IMR-90 (cell line): ENCODE data around the gene ZNF559. TPM values are rescaled to one million over a fixed set of nuclear protein-coding genes. Genes with fewer than 3 reads are reported as not detected.

Source experiments
- ATAC-seq: fragments of 200-7000 bp; cut with Tn5 transposase; 2 replicates; pipeline ENCODE4 v1.9.1; 2020; ENCODE audit warnings: low read depth, mild to moderate bottlenecking, moderate library complexity
- BruUV-seq: library from RNA; stranded (reverse); fragments of 400-500 nt; replicated peaks from 2 replicates; lab custom pipeline; 2021; lab: Mats Ljungman, UMichigan
- CTCF ChIA-PET: fragments of 300-600 bp; formaldehyde crosslinking; extraction: SDS; loops from one replicate; lab custom pipeline; 2021; ENCODE audit warnings: antibody characterized with exemption; lab: Yijun Ruan, JAX
- POLR2A ChIA-PET: fragments of 300-600 bp; sonication (Branson Sonifier 250); formaldehyde crosslinking; loops from one replicate; lab custom pipeline; 2022; ENCODE audit warnings: antibody characterized with exemption; ENCODE audit not compliant: unreplicated experiment; lab: Charles Lee
- DNase-seq: peaks from one replicate; pipeline ENCODE4 v3.0.0; 2013
- H2AFZ ChIP-seq: replicated peaks from 2 replicates; pipeline ENCODE3; 2013; ENCODE audit warnings: low read length, mild to moderate bottlenecking; ENCODE audit not compliant: poor library complexity
- H2AK5ac ChIP-seq: 2 replicates; pipeline ENCODE4 v1.6.1; 2013; ENCODE audit warnings: low read depth, low read length, inconsistent platforms
- H2AK9ac ChIP-seq: replicated peaks from 2 replicates; pipeline ENCODE3; 2013; ENCODE audit warnings: mild to moderate bottlenecking, low read depth, low read length, moderate library complexity; ENCODE audit not compliant: poor library complexity
- H2BK120ac ChIP-seq: 2 replicates; pipeline ENCODE4 v1.6.1; 2013; ENCODE audit warnings: low read depth, low read length, inconsistent platforms
- H2BK15ac ChIP-seq: 3 replicates; pipeline ENCODE4 v1.6.1; 2013; ENCODE audit warnings: low read depth, low read length, inconsistent platforms
- H2BK20ac ChIP-seq: 2 replicates; pipeline ENCODE4 v1.6.1; 2013; ENCODE audit warnings: low read depth, mild to moderate bottlenecking, inconsistent platforms, low read length, moderate library complexity
- H2BK5ac ChIP-seq: 2 replicates; pipeline ENCODE4 v1.6.1; 2013; ENCODE audit warnings: mild to moderate bottlenecking, low read depth, low read length, inconsistent platforms; ENCODE audit not compliant: poor library complexity, severe bottlenecking
- H3K14ac ChIP-seq: replicated peaks from 2 replicates; pipeline ENCODE4 v1.6.1; 2013; ENCODE audit warnings: low read depth, low read length, inconsistent platforms
- H3K18ac ChIP-seq: 2 replicates; pipeline ENCODE4 v1.6.1; 2013; ENCODE audit warnings: low read depth, low read length, control low read depth
- H3K23ac ChIP-seq: 2 replicates; pipeline ENCODE4 v1.6.1; 2013; ENCODE audit warnings: low read depth, low read length, inconsistent platforms
- H3K27ac ChIP-seq: 2 replicates; pipeline ENCODE4 v1.5.1; 2013; ENCODE audit warnings: mild to moderate bottlenecking, control low read depth, low read length; ENCODE audit not compliant: insufficient read depth
- H3K27me3 ChIP-seq: 2 replicates; pipeline ENCODE4 v1.6.1; 2013; ENCODE audit warnings: low read length; ENCODE audit not compliant: control insufficient read depth, insufficient read depth
- H3K36me3 ChIP-seq: 2 replicates; pipeline ENCODE4 v1.6.1; 2013; ENCODE audit warnings: low read length, mixed read lengths; ENCODE audit not compliant: control insufficient read depth, insufficient read depth
- H3K4ac ChIP-seq: 2 replicates; pipeline ENCODE4 v1.6.1; 2013; ENCODE audit warnings: low read depth, low read length, inconsistent platforms
- H3K4me1 ChIP-seq: 2 replicates; pipeline ENCODE4 v1.6.1; 2013; ENCODE audit warnings: low read length, mixed read lengths; ENCODE audit not compliant: control insufficient read depth, insufficient read depth
- H3K4me2 ChIP-seq: 2 replicates; pipeline ENCODE4 v1.6.1; 2013; ENCODE audit warnings: low read depth, mild to moderate bottlenecking, control low read depth, low read length, moderate library complexity
- H3K4me3 ChIP-seq: 2 replicates; pipeline ENCODE4 v1.5.1; 2013; ENCODE audit warnings: low read depth, mild to moderate bottlenecking, control low read depth, low read length, moderate library complexity; ENCODE audit not compliant: insufficient read depth
- H3K56ac ChIP-seq: 2 replicates; pipeline ENCODE4 v1.6.1; 2013; ENCODE audit warnings: low read length, inconsistent platforms; ENCODE audit not compliant: insufficient read depth; ENCODE audit errors: extremely low read depth
- H3K79me1 ChIP-seq, 2 experiments: 2 replicates each; pipeline ENCODE4 v1.6.1; 2013; ENCODE audit warnings: low read length in 2 of 2, inconsistent platforms in 1 of 2, low read depth in 1 of 2
- H3K9ac ChIP-seq: 2 replicates; pipeline ENCODE4 v1.6.1; 2013; ENCODE audit warnings: low read depth, low read length, control low read depth
- H3K9me1 ChIP-seq: 2 replicates; pipeline ENCODE4 v1.6.1; 2013; ENCODE audit warnings: low read length, inconsistent platforms; ENCODE audit not compliant: insufficient read depth
- H3K9me3 ChIP-seq: 2 replicates; pipeline ENCODE4 v1.6.1; 2013; ENCODE audit warnings: low read length; ENCODE audit not compliant: control insufficient read depth, insufficient read depth
- H4K20me1 ChIP-seq: 2 replicates; pipeline ENCODE4 v1.6.1; 2013; ENCODE audit warnings: low read length, inconsistent platforms; ENCODE audit not compliant: insufficient read depth
- H4K5ac ChIP-seq: 2 replicates; pipeline ENCODE4 v1.6.1; 2013; ENCODE audit warnings: mild to moderate bottlenecking, low read depth, low read length, control low read depth
- H4K8ac ChIP-seq, 2 experiments: 2 replicates each; pipeline ENCODE4 v1.6.1; 2013; ENCODE audit warnings: low read depth in 2 of 2, low read length in 2 of 2, control low read depth in 1 of 2, inconsistent platforms in 1 of 2
- H4K91ac ChIP-seq: 2 replicates; pipeline ENCODE4 v1.6.1; 2013; ENCODE audit warnings: low read depth, low read length, inconsistent platforms; ENCODE audit not compliant: insufficient read depth
- BHLHE40 ChIP-seq: fragments of 150-350 bp; IDR thresholded peaks from 2 replicates; pipeline ENCODE4 v1.6.1; 2016; ENCODE audit warnings: mild to moderate bottlenecking, low read depth, low read length
- ELK1 ChIP-seq: fragments of 150-350 bp; IDR thresholded peaks from 2 replicates; pipeline ENCODE4 v1.6.1; 2016; ENCODE audit warnings: low read depth, mild to moderate bottlenecking, low read length, moderate library complexity, borderline replicate concordance
- FOS ChIP-seq: fragments of 150-350 bp; IDR thresholded peaks from 2 replicates; pipeline ENCODE4 v1.6.1; 2016; ENCODE audit warnings: low read depth, low read length
- MAFK ChIP-seq: IDR thresholded peaks from 2 replicates; pipeline ENCODE4 v1.6.1; 2012; ENCODE audit warnings: low read depth, low read length, improper control_type of control experiment
- NFE2L2 ChIP-seq: fragments of 150-350 bp; IDR thresholded peaks from 2 replicates; pipeline ENCODE4 v1.6.1; 2016; ENCODE audit warnings: low read depth, mild to moderate bottlenecking, low read length
- RAD21 ChIP-seq: IDR thresholded peaks from 2 replicates; pipeline ENCODE4 v1.6.1; 2012; ENCODE audit warnings: low read length, improper control_type of control experiment
- RFX5 ChIP-seq: IDR thresholded peaks from 2 replicates; pipeline ENCODE4 v1.8.0; 2012; ENCODE audit warnings: low read depth, mild to moderate bottlenecking, low read length, moderate library complexity
- WGBS, 2 experiments: methylation state at CpG; one replicate each; pipeline versions ENCODE4 v1.1.5 to v1.1.7; 2013; ENCODE audit warnings: missing lambda C conversion rate in 2 of 2; ENCODE audit not compliant: insufficient read length in 1 of 2; ENCODE audit errors: extremely low coverage in 2 of 2; 5-methylcytosine and 5-hydroxymethylcytosine counted together
- dilution Hi-C: fragments of 300-500 bp; cut with HindIII; formaldehyde crosslinking; loops from one replicate; pipeline ENCODE4 v1.14.3; 2018; ENCODE audit warnings: low sequenced_read_pairs; ENCODE audit not compliant: unreplicated experiment
- in situ Hi-C: fragments of 300-500 bp; cut with MboI; formaldehyde crosslinking; loops from 3 replicates; pipeline ENCODE4 v1.14.3; 2019; ENCODE audit warnings: low sequenced_read_pairs, inconsistent platforms, mixed read lengths
- intact Hi-C: fragments of 100-400 bp; cut with micrococcal nuclease; formaldehyde crosslinking; loops from 2 replicates; pipeline ENCODE4 v1.10.0; 2022
- polyA plus RNA-seq, 3 experiments: library from polyadenylated mRNA; depleted of rRNA; stranded (reverse); fragments of >200 nt; gene quantifications; 2 replicates each; pipeline ENCODE4 v1.2.3, GENCODE V29; 2012; ENCODE audit warnings: low replicate concordance in 1 of 3
- total RNA-seq: library from RNA; depleted of rRNA; stranded (reverse); fragments of >200 nt; gene quantifications from 2 replicates; pipeline ENCODE4 v1.2.3, GENCODE V29; 2012

Gene ZNF559
- total and polyA plus RNA-seq, 2 of the 4 experiments (the other 2 are of a cell fraction), result 8.8 to 9.9 TPM

DNA sequence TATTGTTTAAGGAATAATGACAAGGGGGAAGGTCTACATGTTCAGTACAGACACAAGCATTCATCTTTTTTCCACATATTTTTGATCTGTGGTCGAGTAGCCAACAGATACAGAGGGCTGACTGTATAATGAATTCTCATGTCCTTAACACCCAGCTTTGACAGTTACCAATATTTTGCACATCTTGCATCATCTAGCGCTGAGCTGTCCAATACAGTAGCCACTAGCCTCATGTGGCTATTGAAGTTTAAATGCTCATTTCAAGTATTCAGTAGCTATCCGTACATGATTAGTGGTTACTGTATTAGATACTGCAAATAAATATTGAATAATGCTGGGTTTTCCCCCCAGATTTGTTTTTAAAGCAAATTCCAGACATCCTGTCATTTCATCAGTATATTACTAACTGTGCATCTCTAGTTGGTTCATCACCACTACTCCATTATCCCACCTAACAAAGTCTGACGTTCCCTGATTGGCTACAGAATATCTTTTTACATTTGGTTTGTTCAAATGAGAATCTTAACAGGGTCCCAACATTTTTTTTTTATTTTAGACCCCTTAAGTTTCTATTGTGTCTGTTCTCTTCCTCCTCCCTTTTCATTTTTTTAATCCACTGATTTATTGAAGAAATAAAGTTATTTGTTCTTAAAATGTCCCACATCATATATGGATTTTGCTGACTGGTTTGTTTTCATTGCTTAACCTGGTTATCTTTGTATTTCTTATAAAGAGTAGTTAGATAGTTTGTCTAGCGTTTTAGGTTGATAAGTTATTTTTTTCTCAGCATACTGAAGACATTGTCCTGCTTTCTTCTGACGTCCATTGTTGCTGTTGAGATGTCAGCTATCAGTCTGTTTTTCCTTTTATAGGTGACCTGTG lies 47.0 kb downstream of the ZNF559 start:
- Histone ChIP-seq H3K36me3 (peaks cover 2% of the 10 kb centered on the region), H4K8ac (no peak overlapping the region), H3K4me2 (no peak overlapping the region), H3K9me3 (peaks cover 31% of the 10 kb centered on the region), H3K4ac (no peak overlapping the region), H3K27ac (no peak overlapping the region), H3K56ac (no peak overlapping the region), H3K27me3 (no peaks in the 10 kb centered on the region), H3K9ac (no peak overlapping the region), H2AK5ac (no peak overlapping the region), H2BK120ac (no peak overlapping the region), H4K20me1 (no peaks in the 10 kb centered on the region), H3K4me1 (no peaks in the 10 kb centered on the region), H3K14ac (no peak overlapping the region), H4K5ac (no peak overlapping the region), H2BK15ac (no peak overlapping the region), H2BK5ac (no peak overlapping the region), H4K91ac (no peak overlapping the region), H3K9me1 (no peaks in the 10 kb centered on the region), H2AFZ (no peak overlapping the region), H3K79me1 (no peaks in the 10 kb centered on the region), H2AK9ac (no peak overlapping the region), H3K23ac (no peak overlapping the region), H2BK20ac (no peak overlapping the region), H3K4me3 (no peak overlapping the region), H3K18ac (no peak overlapping the region)
- POLR2A ChIA-PET, result no interaction called here
- no peak for DNase-seq
- CTCF ChIA-PET, result no interaction called here
- WGBS, 2 experiments, result no CpG with 5 or more reads among the region's 6 CpGs
- intact Hi-C loops, result no loop called here
- BruUV-seq, result no TSS peak
- dilution Hi-C loops, result no loop called here
- in situ Hi-C loops, result no loop called here
- no peak for ATAC-seq
- TF ChIP-seq FOS (no peak), RFX5 (no peak), BHLHE40 (no peak), ELK1 (no peak), NFE2L2 (no peak), MAFK (peak; percentile 77), RAD21 (no peak)
